RWPE2 (cell line): ENCODE data around the gene CTNND2.

ENCODE experiments used
- ATAC-seq: fragments of 200-7000 bp; cut with Tn5 transposase; 3 replicates; pipeline ENCODE4 v1.9.1; 2021; ENCODE audit warnings: low read depth
- DNase-seq: peaks from one replicate; pipeline ENCODE4 v3.0.0-alpha.2; 2020; ENCODE audit warnings: low spot score
- H3K27ac ChIP-seq: fragments of 450-650 bp; 2 replicates; pipeline ENCODE4 v1.5.1; 2017; ENCODE audit warnings: mild to moderate bottlenecking; ENCODE audit not compliant: poor library complexity, severe bottlenecking
- H3K27me3 ChIP-seq: fragments of 250-450 bp; sonication (Bioruptor Pico); 2 replicates; pipeline ENCODE4 v1.5.1; 2021; ENCODE audit warnings: mild to moderate bottlenecking, moderate library complexity; ENCODE audit not compliant: insufficient read depth, poor library complexity, severe bottlenecking
- H3K36me3 ChIP-seq: fragments of 250-450 bp; sonication (Bioruptor Pico); 2 replicates; pipeline ENCODE4 v1.5.1; 2020; ENCODE audit warnings: low read depth, mild to moderate bottlenecking, moderate library complexity
- H3K4me1 ChIP-seq: fragments of 250-450 bp; sonication (Bioruptor Pico); 2 replicates; pipeline ENCODE4 v1.5.1; 2021; ENCODE audit warnings: mild to moderate bottlenecking, moderate library complexity; ENCODE audit not compliant: insufficient read depth, poor library complexity, severe bottlenecking
- H3K4me3 ChIP-seq: fragments of 250-450 bp; sonication (Bioruptor Pico); 2 replicates; pipeline ENCODE4 v1.5.1; 2021; ENCODE audit warnings: mild to moderate bottlenecking, moderate library complexity; ENCODE audit not compliant: severe bottlenecking
- H3K9me3 ChIP-seq: fragments of 250-450 bp; sonication (Bioruptor Pico); 2 replicates; pipeline ENCODE4 v1.5.1; 2021; ENCODE audit warnings: mild to moderate bottlenecking, moderate library complexity; ENCODE audit not compliant: severe bottlenecking
- TF ChIP-seq, protein P1 (sequence below): fragments of 450-650 bp; IDR thresholded peaks from one replicate; pipeline ENCODE4 v1.5.1; 2017; ENCODE audit warnings: mild to moderate bottlenecking, moderate library complexity; ENCODE audit not compliant: poor library complexity, severe bottlenecking

The CTNND2 gene

DNA sequence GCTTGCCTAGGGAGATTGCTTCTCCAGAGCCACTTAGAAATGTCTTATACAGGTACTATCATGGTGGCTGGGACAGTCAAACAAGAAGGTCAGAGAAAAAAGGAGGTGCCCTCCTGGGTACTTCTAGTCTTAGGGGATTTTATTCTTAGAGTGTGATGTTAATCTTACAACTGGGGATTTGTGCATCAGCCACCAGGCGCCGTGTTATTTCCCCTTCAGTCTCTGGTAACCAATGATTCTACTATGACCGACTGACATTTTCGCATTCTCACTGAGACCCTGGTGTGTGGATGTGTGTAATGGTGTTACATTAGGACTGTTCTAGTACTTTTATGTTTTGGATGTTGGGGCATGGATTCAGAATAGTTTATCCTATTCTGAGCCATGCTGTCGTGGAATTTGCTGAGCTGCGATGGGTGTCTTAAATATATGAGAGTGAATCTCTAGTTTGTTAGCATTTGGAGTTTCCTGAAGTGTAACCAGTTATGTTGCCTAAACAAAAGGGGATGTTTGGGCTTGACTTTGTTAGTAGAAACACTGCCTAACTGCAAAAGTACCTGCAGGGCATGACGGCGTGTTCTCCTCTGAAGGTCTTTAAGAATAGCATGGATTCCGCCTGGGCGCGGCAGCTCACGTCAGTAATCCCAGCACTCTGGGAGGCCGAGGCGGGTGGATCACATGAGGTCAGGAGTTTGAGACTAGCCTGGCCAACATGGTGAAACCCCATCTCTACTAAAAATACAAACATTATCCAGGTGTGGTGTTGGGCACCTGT lies 968.0 kb downstream of the CTNND2 start:
- H3K4me1 ChIP-seq = no peaks in the 10 kb centered on the region
- TF ChIP-seq, protein P1, sequence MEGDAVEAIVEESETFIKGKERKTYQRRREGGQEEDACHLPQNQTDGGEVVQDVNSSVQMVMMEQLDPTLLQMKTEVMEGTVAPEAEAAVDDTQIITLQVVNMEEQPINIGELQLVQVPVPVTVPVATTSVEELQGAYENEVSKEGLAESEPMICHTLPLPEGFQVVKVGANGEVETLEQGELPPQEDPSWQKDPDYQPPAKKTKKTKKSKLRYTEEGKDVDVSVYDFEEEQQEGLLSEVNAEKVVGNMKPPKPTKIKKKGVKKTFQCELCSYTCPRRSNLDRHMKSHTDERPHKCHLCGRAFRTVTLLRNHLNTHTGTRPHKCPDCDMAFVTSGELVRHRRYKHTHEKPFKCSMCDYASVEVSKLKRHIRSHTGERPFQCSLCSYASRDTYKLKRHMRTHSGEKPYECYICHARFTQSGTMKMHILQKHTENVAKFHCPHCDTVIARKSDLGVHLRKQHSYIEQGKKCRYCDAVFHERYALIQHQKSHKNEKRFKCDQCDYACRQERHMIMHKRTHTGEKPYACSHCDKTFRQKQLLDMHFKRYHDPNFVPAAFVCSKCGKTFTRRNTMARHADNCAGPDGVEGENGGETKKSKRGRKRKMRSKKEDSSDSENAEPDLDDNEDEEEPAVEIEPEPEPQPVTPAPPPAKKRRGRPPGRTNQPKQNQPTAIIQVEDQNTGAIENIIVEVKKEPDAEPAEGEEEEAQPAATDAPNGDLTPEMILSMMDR = no peak
- no peak for DNase-seq

DNA sequence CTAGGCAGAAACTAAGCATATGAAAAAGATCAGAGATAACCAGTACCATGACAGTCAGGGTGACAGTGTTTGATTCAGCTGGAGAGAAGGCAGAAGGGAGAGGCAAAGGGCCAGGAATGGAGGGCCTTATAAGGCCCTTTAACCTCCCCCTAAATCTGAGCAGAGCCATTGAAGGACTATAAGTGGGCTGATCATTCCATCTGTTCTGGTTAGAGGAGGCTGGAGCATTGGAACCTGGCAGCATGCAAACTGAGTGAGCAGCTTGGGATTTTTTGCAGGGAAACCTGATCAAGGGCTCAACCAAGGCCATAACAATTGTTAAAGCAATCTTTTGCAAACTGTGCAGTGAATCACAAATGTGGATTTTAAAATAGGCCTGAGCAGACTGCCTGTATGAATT lies 968.7 kb downstream of the CTNND2 start:
- peaks cover 7% of the 10 kb centered on the region for H3K27me3 ChIP-seq
- TF ChIP-seq, protein P1 = no peak

More for the DNA sequence above, 968.0 kb downstream of the CTNND2 start:
- no peaks in the 10 kb centered on the region for H3K9me3 ChIP-seq
- peaks cover 7% of the 10 kb centered on the region for H3K27me3 ChIP-seq
- no peaks in the 10 kb centered on the region for H3K36me3 ChIP-seq
- no peak for ATAC-seq
- H3K4me3 ChIP-seq = no peak overlapping the region
- H3K27ac ChIP-seq = no peak overlapping the region

DNA sequence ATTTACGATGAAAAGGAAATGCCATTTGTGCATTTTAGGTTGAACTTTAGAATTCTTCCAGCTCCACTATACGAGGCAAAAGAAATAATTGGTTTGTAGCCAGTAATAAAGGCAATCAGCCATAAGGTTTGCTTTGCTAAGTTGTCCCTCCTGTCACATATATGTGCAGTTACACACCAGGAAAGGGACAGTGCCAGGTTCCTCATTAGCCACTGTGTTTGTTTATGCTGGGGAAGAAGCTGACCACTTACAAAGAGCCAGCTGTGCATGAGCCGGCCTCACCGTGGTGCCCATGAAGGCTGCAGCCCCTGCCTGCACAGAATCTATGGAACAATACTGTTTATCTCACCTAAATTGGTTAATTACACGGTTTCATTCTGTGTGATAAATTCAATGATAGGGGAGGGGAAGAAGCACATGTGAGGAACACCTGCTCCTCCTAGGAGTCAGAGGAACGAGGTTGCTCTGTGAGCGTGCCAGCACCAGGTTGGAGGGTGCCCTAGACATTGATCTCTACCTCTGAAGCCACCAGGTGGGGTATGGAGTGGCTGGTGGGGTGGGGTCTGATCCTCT lies 969.4 kb downstream of the CTNND2 start:
- H3K27me3 ChIP-seq = peaks cover 7% of the 10 kb centered on the region
- ATAC-seq (no peak), DNase-seq (no peak)
- H3K4me1 ChIP-seq = no peaks in the 10 kb centered on the region
- H3K9me3 ChIP-seq = peaks cover under 1% of the 10 kb centered on the region
- TF ChIP-seq, protein P1 = no peak
- H3K36me3 ChIP-seq = no peaks in the 10 kb centered on the region
- H3K4me3 ChIP-seq = no peak overlapping the region
- no peak overlapping the region for H3K27ac ChIP-seq

More for the DNA sequence above, 968.7 kb downstream of the CTNND2 start:
- no peak for DNase-seq
- Histone ChIP-seq H3K9me3 (no peaks in the 10 kb centered on the region), H3K4me1 (no peaks in the 10 kb centered on the region), H3K27ac (no peak overlapping the region), H3K36me3 (no peaks in the 10 kb centered on the region), H3K4me3 (no peak overlapping the region)
- no peak for ATAC-seq

DNA sequence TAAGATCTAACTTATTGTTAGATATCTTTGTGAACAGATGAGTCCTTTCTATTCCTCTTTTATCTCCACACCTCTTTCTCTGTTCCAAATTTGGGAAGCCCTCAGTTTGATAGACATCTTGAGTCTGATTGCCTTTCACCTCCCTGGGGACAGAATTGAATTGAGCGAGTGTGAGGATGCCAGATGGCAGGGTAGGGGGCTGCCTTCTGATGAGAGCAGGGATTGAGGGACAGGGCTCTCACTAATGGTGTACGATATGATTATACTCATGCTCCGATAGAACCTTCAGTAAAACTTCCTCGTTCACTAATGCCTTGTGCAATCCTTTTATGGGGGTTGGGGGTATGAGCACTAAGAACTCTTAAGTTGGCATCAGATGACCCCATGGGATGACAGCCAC lies 971.1 kb downstream of the CTNND2 start:
- Histone ChIP-seq H3K9me3 (peaks cover 3% of the 10 kb centered on the region), H3K27me3 (peaks cover 7% of the 10 kb centered on the region), H3K27ac (no peak overlapping the region), H3K4me1 (no peaks in the 10 kb centered on the region), H3K4me3 (no peak overlapping the region), H3K36me3 (no peaks in the 10 kb centered on the region)
- DNase-seq (no peak), ATAC-seq (no peak)
- TF ChIP-seq, protein P1 = no peak

DNA sequence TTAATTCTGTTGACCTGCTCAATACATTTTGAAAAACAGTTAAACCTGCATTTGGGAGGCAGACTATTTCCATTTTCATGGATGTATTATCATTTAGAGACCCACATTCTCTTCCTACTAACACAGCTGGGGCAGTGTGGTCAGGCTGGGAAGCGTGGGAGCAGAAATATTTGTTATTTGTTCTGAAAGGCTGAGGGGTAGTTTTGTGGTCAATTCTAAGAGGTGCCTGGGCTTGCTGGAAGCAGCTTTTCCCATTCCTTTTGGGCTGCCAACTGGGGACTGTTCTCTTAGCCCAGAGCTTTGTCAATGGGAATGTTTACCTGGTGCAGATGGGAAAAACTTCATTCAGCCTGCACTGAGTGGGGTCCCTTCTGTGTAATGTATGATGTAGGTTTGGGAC lies 971.8 kb downstream of the CTNND2 start:
- DNase-seq = no peak
- Histone ChIP-seq H3K9me3 (peaks cover 3% of the 10 kb centered on the region), H3K4me3 (no peak overlapping the region), H3K36me3 (no peaks in the 10 kb centered on the region), H3K27ac (no peak overlapping the region), H3K27me3 (peaks cover 7% of the 10 kb centered on the region), H3K4me1 (no peaks in the 10 kb centered on the region)
- no peak; the same call in 2 of the 3 replicates for ATAC-seq
- TF ChIP-seq, protein P1 = no peak
